Measurements from ENCODE around the gene TEDC1. TPM values are rescaled to one million over a fixed set of nuclear protein-coding genes. Genes with fewer than 3 reads are reported as not detected.

The TEDC1 gene
- polyA plus RNA-seq, 3 donors: 4.6 to 8.1 (median 6.6) TPM

- H3K27ac ChIP-seq (ENCODE audit: low read depth, low read length): peak overlapping the region; percentile 92
- 0 to 1% (median 1%) methylated on average over 34 to 35 of the region's 35 CpGs for WGBS, 3 donors
These were observed 9.9 kb upstream of the TEDC1 start for GRCh38 chr14:105480807-105481801.

- WGBS, 3 donors: 1 to 4% (median 3%) methylated on average over 17 to 18 of the region's 18 CpGs
- peak overlapping the region; percentile 92 for H3K27ac ChIP-seq (ENCODE audit: low read depth, low read length)
These were observed 9.1 kb upstream of the TEDC1 start for GRCh38 chr14:105481886-105482457.

- peak overlapping the region; percentile 77 for H3K27ac ChIP-seq (ENCODE audit: low read depth, low read length)
- WGBS, 3 donors: 60 to 80% (median 68%) methylated on average over 17 to 18 of the region's 18 CpGs
These were observed 8.4 kb upstream of the TEDC1 start for GRCh38 chr14:105482486-105483110.

GRCh38 chr14:105483300-105484068 is 7.6 kb upstream of the TEDC1 start:
- 66 to 70% (median 66%) methylated on average over 18 of the region's 18 CpGs for WGBS, 3 donors
- peak overlapping the region; percentile 77 for H3K27ac ChIP-seq (ENCODE audit: low read depth, low read length)

- no peak overlapping the region for H3K27ac ChIP-seq (ENCODE audit: low read depth, low read length)
- WGBS, 3 donors: 60 to 76% (median 66%) methylated on average over 20 of the region's 20 CpGs
These were observed 6.7 kb upstream of the TEDC1 start for GRCh38 chr14:105484069-105484996.

- no peak overlapping the region for H3K27ac ChIP-seq (ENCODE audit: low read depth, low read length)
- 80 to 90% (median 86%) methylated on average over 16 of the region's 16 CpGs for WGBS, 3 donors
These were observed 6.1 kb upstream of the TEDC1 start for GRCh38 chr14:105484997-105485393.

- no peak overlapping the region for H3K27ac ChIP-seq (ENCODE audit: low read depth, low read length)
- WGBS, 3 donors: 19 to 50% (median 41%) methylated on average over 10 to 12 of the region's 12 CpGs
These were observed 5.3 kb upstream of the TEDC1 start for GRCh38 chr14:105485739-105486162.

- WGBS, 3 donors: 6 to 13% (median 6%) methylated on average over 46 to 56 of the region's 56 CpGs
These were observed 4.7 kb upstream of the TEDC1 start, which contains the start of gene CRIP1 for GRCh38 chr14:105486163-105486973. Gene CRIP1 (plus strand): TSS chr14:105486886. CDS start chr14:105487260, 374 bp downstream.

GRCh38 chr14:105486974-105487448 is 4.0 kb upstream of the TEDC1 start:
- 1 to 5% (median 1%) methylated on average over 36 to 45 of the region's 45 CpGs for WGBS, 3 donors
- H3K27ac ChIP-seq (ENCODE audit: low read depth, low read length): peak overlapping the region; percentile 30

More at GRCh38 chr14:105486163-105486973, 4.7 kb upstream of the TEDC1 start, which contains the start of gene CRIP1:
- H3K27ac ChIP-seq (ENCODE audit: low read depth, low read length): peak within 1 kb of the TSS; percentile 30

GRCh38 chr14:105487449-105487985 is 3.5 kb upstream of the TEDC1 start:
- peak overlapping the region; percentile 30 for H3K27ac ChIP-seq (ENCODE audit: low read depth, low read length)
- WGBS, 3 donors: 2 to 8% (median 2%) methylated on average over 34 to 48 of the region's 48 CpGs

- WGBS, 3 donors: 46 to 70% (median 55%) methylated on average over 26 of the region's 26 CpGs
- no peak overlapping the region for H3K27ac ChIP-seq (ENCODE audit: low read depth, low read length)
These were observed 2.9 kb upstream of the TEDC1 start for GRCh38 chr14:105487986-105488777.

GRCh38 chr14:105488781-105489541 is 2.1 kb upstream of the TEDC1 start:
- 49 to 68% (median 52%) methylated on average over 19 to 20 of the region's 20 CpGs for WGBS, 3 donors

GRCh38 chr14:105489542-105490266 is 1.3 kb upstream of the TEDC1 start:
- 1 to 2% (median 2%) methylated on average over 25 to 44 of the region's 44 CpGs for WGBS, 3 donors
- H3K27ac ChIP-seq (ENCODE audit: low read depth, low read length): peak overlapping the region; percentile 5

More at GRCh38 chr14:105488781-105489541, 2.1 kb upstream of the TEDC1 start:
- H3K27ac ChIP-seq (ENCODE audit: low read depth, low read length): no peak overlapping the region

- 0 to 1% (median 0%) methylated on average over 21 to 33 of the region's 33 CpGs for WGBS, 3 donors
- peak overlapping the region; percentile 5 for H3K27ac ChIP-seq (ENCODE audit: low read depth, low read length)
These were observed 827 bp upstream of the TEDC1 start for GRCh38 chr14:105490267-105490571.
